ENCODE results near the gene ATG3. TPM values are rescaled to one million over a fixed set of nuclear protein-coding genes. Genes with fewer than 3 reads are reported as not detected.
A peak's percentile ranks its signal among the peaks of the same experiment; 100 is the strongest.

ATG3 gene
- total RNA-seq, 4 donors from 2014 or later = 24.3 to 82.6 (median 52.8) TPM

- no peaks in the 10 kb centered on the region for H3K9me3 ChIP-seq
- 65 to 79% methylated on average over 3 of the region's 3 CpGs for WGBS, 2 donors (ENCODE audit: low coverage in 1 of 2)
- intact Hi-C loops (cut with DNase I; ENCODE audit: low total_unique reads) = loop anchor here (10.0 kb wide), 1 partner anchor 392 kb away; the partner anchor contains the start of gene CD200R1
- H3K27me3 ChIP-seq = no peaks in the 10 kb centered on the region
- H3K27ac ChIP-seq = no peak overlapping the region
- in situ Hi-C loops (cut with MboI; ENCODE audit: low pct_ligation_motif_present in 1 of 4, low pct_unique_long_range_greater_than_20kb in 1 of 4, low sequenced_read_pairs in 3 of 4) = no loop called here
- DNase-seq = no peak
- peaks cover 0 to 37% (median 9%) of the 10 kb centered on the region in 4 donors for H3K36me3 ChIP-seq
- H3K4me3 ChIP-seq = no peak overlapping the region
- no peaks in the 10 kb centered on the region for H3K4me1 ChIP-seq
- TF ChIP-seq EP300 (IDR thresholded peaks at IDR 0.05; ENCODE audit: low read depth) = no peak
- TF ChIP-seq POLR2A (IDR thresholded peaks at IDR 0.05) = no peak
- TF ChIP-seq POLR2AphosphoS5 (IDR thresholded peaks at IDR 0.05) = no peak
- no peak for TF ChIP-seq CTCF (IDR thresholded peaks at IDR 0.05)
Measured at GRCh38 chr3:112583105-112583504, 21.3 kb upstream of the ATG3 start.

- in situ Hi-C loops (cut with MboI; ENCODE audit: low pct_ligation_motif_present in 1 of 4, low pct_unique_long_range_greater_than_20kb in 1 of 4, low sequenced_read_pairs in 3 of 4) = no loop called here
- Histone ChIP-seq H3K27me3 (no peaks in the 10 kb centered on the region), H3K27ac (no peak overlapping the region), H3K36me3 (peaks cover 0 to 37% (median 7%) of the 10 kb centered on the region in 4 donors), H3K4me1 (no peaks in the 10 kb centered on the region), H3K9me3 (no peaks in the 10 kb centered on the region), H3K4me3 (no peak overlapping the region)
- WGBS, 2 donors (ENCODE audit: low coverage in 1 of 2) = 83 to 85% methylated on average over 2 of the region's 2 CpGs
- DNase-seq = no peak
- intact Hi-C loops (cut with DNase I; ENCODE audit: low total_unique reads) = loop anchor here (10.0 kb wide), 1 partner anchor 392 kb away; the partner anchor contains the start of gene CD200R1
- no peak for TF ChIP-seq POLR2A (IDR thresholded peaks at IDR 0.05)
- TF ChIP-seq CTCF (IDR thresholded peaks at IDR 0.05) = peak; percentile 42 to 49 (median 45)
Measured at GRCh38 chr3:112582244-112582874, 20.6 kb upstream of the ATG3 start.

DNA sequence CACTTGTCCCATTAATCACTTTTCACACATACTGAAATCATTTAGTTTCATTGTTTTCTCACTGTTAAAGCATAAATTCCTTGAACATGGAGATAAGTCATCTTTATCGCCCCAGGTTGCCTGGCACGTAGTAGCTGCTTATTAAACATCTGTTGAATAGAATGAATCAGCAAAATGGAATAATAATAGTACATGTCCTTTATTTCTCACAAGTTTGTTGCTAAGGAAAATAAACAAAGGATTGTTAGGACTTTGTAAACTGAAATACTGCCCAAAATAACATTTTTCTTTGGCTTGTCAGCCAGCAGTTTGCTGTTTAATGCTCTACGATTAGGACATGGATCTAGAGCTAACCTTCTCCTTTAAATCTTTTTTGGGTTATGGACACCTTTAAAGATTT lies 17.9 kb upstream of the ATG3 start:
- H3K27ac ChIP-seq = no peak overlapping the region
- H3K4me1 ChIP-seq = no peaks in the 10 kb centered on the region
- in situ Hi-C loops (cut with MboI; ENCODE audit: low pct_ligation_motif_present in 1 of 4, low pct_unique_long_range_greater_than_20kb in 1 of 4, low sequenced_read_pairs in 3 of 4) = no loop called here
- DNase-seq = no peak
- H3K36me3 ChIP-seq = peaks cover 0 to 34% (median 6%) of the 10 kb centered on the region in 4 donors
- H3K9me3 ChIP-seq = no peaks in the 10 kb centered on the region
- intact Hi-C loops (cut with DNase I; ENCODE audit: low total_unique reads) = loop anchor here (10.0 kb wide), 1 partner anchor 395 kb away; the partner anchor contains the start of gene CD200R1
- TF ChIP-seq POLR2A (IDR thresholded peaks at IDR 0.05) = no peak
- TF ChIP-seq POLR2AphosphoS5 (IDR thresholded peaks at IDR 0.05) = no peak
- no peak for TF ChIP-seq CTCF (IDR thresholded peaks at IDR 0.05)
- no peak for TF ChIP-seq EP300 (IDR thresholded peaks at IDR 0.05; ENCODE audit: low read depth)
- 74 to 78% methylated on average over 3 of the region's 3 CpGs for WGBS, 2 donors (ENCODE audit: low coverage in 1 of 2)
- no peaks in the 10 kb centered on the region for H3K27me3 ChIP-seq
- no peak overlapping the region for H3K4me3 ChIP-seq

- Histone ChIP-seq H3K4me3 (no peak overlapping the region), H3K9me3 (no peaks in the 10 kb centered on the region), H3K27ac (no peak overlapping the region), H3K27me3 (no peaks in the 10 kb centered on the region), H3K4me1 (no peaks in the 10 kb centered on the region), H3K36me3 (peaks cover 0 to 30% (median 6%) of the 10 kb centered on the region in 4 donors)
- 78 to 90% methylated on average over 3 of the region's 3 CpGs for WGBS, 2 donors (ENCODE audit: low coverage in 1 of 2)
- TF ChIP-seq POLR2AphosphoS5 (IDR thresholded peaks at IDR 0.05) = no peak
- TF ChIP-seq CTCF (IDR thresholded peaks at IDR 0.05) = no peak
- TF ChIP-seq EP300 (IDR thresholded peaks at IDR 0.05; ENCODE audit: low read depth) = no peak
- no peak for TF ChIP-seq POLR2A (IDR thresholded peaks at IDR 0.05)
- in situ Hi-C loops (cut with MboI; ENCODE audit: low pct_ligation_motif_present in 1 of 4, low pct_unique_long_range_greater_than_20kb in 1 of 4, low sequenced_read_pairs in 3 of 4) = no loop called here
- no peak for DNase-seq
- intact Hi-C loops (cut with DNase I; ENCODE audit: low total_unique reads) = no loop called here
Measured at GRCh38 chr3:112579232-112579631, 17.5 kb upstream of the ATG3 start.

Data from transverse colon (tissue), 4 donors.